GM20000 (cell line): Measurements from ENCODE around the gene SBF2.

Source experiments
- DNase-seq: peaks from one replicate; pipeline ENCODE4 v3.0.0; 2012; ENCODE audit warnings: low spot score
- CTCF ChIP-seq: IDR thresholded peaks from 2 replicates; pipeline ENCODE4 v1.5.1; 2012; ENCODE audit warnings: mild to moderate bottlenecking, control low read depth; ENCODE audit errors: extremely low read depth, missing control alignments

Gene SBF2

DNA sequence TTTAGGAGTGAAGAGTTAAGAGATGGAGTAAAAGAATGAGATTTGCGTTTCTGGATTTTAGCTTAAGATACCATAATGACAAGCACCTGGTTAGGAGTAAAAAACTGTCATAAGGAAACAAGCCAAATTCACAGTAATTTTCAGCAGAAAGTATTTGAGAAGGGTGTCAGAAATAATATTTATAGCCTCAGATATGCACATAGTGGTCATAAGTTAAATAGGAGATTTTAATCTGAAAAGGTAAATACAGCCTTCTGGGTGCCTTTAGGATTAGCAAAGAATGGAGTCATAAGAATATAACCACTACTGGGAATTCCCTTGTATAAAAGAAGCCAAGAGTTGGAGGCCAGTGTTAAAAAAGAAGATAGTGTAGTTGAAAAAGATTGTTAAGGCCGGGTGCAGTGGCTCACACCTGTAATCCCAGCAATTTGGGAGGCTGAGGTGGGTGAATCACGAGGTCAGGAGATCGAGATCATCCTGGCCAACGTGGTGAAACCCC lies 470.1 kb downstream of the SBF2 start:
- TF ChIP-seq CTCF = no peak
- no peak for DNase-seq

GRCh38 chr11:9823439-9823838 lies 470.6 kb downstream of the SBF2 start:
- DNase-seq = no peak
- no peak for TF ChIP-seq CTCF

DNA sequence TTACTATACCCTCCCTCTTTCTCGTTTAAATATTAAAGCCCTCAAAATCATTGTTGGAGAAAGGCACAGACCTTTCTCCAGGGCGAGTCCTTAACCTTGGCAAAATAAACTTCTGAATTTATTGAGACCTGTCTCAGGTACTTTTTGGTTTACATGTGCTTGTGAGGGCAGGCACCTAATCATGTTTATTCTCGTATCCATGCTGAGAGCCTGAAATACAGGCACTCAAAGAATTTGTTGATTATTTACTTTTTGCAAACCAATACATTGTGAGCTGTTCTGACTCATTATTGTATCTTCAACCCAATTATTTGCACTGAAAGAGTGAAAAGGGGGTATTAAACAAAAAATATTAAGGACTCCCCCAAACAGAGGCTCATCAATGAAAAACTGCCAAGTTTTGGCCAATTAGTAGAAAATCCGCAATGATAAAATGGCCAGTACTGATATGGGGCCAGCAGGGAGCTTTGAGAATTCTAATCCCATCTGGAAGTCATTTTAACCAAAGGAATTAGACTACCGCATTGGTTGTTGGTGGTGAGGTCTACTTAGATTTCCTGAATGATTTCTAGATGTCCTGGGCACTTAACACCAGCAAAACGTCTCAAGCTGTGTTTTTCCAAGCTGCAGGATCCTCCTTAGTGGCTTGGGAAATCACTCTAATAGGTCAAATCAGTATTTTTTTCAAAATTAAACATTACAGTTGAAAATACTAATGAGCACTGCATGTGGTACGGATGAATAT lies 472.8 kb downstream of the SBF2 start:
- no peak for DNase-seq
- TF ChIP-seq CTCF = no peak

DNA sequence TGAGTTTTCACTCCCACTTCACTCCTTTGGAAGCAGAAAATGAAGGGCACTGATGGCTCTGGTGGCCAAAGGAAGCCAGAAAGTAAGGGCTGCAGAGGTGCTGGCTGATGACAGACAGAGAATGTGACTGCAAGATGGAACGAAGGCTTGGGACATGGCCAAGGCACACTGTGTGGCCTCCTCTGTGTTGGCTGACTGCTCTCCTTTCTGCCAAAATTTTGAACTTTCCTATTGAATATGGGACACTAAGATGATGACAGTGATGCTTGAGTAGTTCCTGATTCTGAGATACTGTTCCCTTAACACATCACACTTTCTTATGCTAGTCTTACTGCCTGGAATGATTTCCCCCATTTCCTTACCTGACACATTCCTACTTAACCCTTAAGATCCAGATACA lies 473.8 kb downstream of the SBF2 start:
- TF ChIP-seq CTCF = no peak

GRCh38 chr11:9817191-9817590 lies 476.8 kb downstream of the SBF2 start:
- no peak for TF ChIP-seq CTCF
- DNase-seq = no peak

More for the DNA sequence above, 473.8 kb downstream of the SBF2 start:
- DNase-seq = no peak

GRCh38 chr11:9815486-9816136 lies 478.4 kb downstream of the SBF2 start:
- DNase-seq = no peak
- no peak for TF ChIP-seq CTCF

DNA sequence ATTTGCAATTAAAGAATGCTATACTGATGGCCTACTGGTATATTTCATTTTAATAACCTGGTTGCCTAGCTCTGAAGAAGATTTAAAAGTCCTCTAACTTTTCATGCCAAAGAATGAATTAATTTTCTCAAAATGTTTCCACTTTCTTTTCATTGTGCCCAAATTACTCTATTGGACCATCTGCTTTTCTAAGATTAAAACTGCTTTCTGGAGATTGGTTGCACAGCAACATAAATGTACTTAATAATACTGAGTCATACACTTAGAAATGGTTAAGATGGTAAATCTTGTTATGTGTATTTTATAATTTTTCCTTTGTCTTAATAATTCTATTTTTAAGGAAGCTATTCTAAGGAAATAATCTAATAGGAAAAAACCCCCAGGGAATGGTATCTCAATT lies 479.9 kb downstream of the SBF2 start:
- no peak for DNase-seq
- TF ChIP-seq CTCF = no peak
